NB4 (cell line): ENCODE data around the gene EEF1A2.

Source experiments
- MYC ChIP-seq: IDR thresholded peaks from 2 replicates; pipeline ENCODE4 v1.6.1; 2011; ENCODE audit warnings: low read depth, low read length
- TF ChIP-seq, protein P1 (sequence below): IDR thresholded peaks from one replicate; pipeline ENCODE4 v1.5.1; 2012; ENCODE audit warnings: low read depth, low read length
- TF ChIP-seq, protein P2 (sequence below): IDR thresholded peaks from 2 replicates; pipeline ENCODE4 v1.6.1; 2011; ENCODE audit warnings: low read depth, low read length

DNA sequence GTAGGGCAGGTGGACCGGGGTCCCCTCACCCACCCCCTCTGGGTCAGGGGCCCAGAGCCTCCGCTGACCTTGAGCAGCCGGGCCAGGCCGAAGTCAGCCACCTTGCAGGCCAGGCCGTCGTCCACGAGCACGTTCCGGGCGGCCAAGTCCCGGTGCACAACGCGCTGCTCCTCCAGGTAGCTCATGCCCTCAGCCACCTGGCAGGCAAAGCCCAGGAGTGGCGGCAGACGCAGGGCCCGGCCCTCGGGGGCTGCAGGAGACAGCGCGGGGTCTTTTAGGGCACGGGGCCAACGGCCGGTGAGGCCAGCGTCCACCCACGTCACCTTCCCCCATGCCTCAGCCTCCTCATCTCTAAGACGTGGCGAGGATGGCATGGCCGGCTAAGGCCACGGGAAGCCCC, 42.5 kb upstream of the EEF1A2 start:
- TF ChIP-seq, protein P1, sequence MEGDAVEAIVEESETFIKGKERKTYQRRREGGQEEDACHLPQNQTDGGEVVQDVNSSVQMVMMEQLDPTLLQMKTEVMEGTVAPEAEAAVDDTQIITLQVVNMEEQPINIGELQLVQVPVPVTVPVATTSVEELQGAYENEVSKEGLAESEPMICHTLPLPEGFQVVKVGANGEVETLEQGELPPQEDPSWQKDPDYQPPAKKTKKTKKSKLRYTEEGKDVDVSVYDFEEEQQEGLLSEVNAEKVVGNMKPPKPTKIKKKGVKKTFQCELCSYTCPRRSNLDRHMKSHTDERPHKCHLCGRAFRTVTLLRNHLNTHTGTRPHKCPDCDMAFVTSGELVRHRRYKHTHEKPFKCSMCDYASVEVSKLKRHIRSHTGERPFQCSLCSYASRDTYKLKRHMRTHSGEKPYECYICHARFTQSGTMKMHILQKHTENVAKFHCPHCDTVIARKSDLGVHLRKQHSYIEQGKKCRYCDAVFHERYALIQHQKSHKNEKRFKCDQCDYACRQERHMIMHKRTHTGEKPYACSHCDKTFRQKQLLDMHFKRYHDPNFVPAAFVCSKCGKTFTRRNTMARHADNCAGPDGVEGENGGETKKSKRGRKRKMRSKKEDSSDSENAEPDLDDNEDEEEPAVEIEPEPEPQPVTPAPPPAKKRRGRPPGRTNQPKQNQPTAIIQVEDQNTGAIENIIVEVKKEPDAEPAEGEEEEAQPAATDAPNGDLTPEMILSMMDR, result no peak
- no peak for TF ChIP-seq MYC
- TF ChIP-seq, protein P2, sequence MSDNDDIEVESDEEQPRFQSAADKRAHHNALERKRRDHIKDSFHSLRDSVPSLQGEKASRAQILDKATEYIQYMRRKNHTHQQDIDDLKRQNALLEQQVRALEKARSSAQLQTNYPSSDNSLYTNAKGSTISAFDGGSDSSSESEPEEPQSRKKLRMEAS, result no peak
